Loucy (cell line): ENCODE results near the gene SMIM17.

Source experiments
- H2AFZ ChIP-seq: fragments of 200-600 bp; sonication (generic); 2 replicates; pipeline ENCODE4 v1.6.0; 2016; ENCODE audit warnings: antibody characterized with exemption, mild to moderate bottlenecking, low read length, moderate library complexity
- H3F3A ChIP-seq: fragments of 200-600 bp; 2 replicates; pipeline ENCODE4 v1.6.0; 2016; ENCODE audit warnings: antibody characterized with exemption, low read depth, mild to moderate bottlenecking
- H3K27me3 ChIP-seq: fragments of 200-600 bp; sonication (generic); 2 replicates; pipeline ENCODE4 v1.6.1; 2014; ENCODE audit warnings: low read length, mild to moderate bottlenecking; ENCODE audit not compliant: insufficient read depth, poor library complexity, severe bottlenecking
- H3K36me3 ChIP-seq: fragments of 200-600 bp; sonication (generic); 2 replicates; pipeline ENCODE4 v1.6.1; 2016; ENCODE audit warnings: low read length; ENCODE audit not compliant: insufficient read depth
- H3K4me1 ChIP-seq: fragments of 200-600 bp; sonication (generic); 2 replicates; pipeline ENCODE4 v1.5.1; 2014; ENCODE audit warnings: low read length, mild to moderate bottlenecking; ENCODE audit not compliant: insufficient read depth, poor library complexity, severe bottlenecking
- H3K4me2 ChIP-seq: fragments of 200-600 bp; sonication (generic); 2 replicates; pipeline ENCODE4 v1.6.0; 2014; ENCODE audit warnings: antibody characterized with exemption, low read length, low read depth, mild to moderate bottlenecking; ENCODE audit not compliant: poor library complexity, severe bottlenecking
- H3K4me3 ChIP-seq: fragments of 200-600 bp; sonication (generic); 2 replicates; pipeline ENCODE4 v1.5.1; 2014; ENCODE audit warnings: low read length, mild to moderate bottlenecking, mixed read lengths; ENCODE audit not compliant: poor library complexity, severe bottlenecking
- H3K79me2 ChIP-seq: fragments of 200-600 bp; sonication (generic); 2 replicates; pipeline ENCODE4 v1.6.1; 2014; ENCODE audit warnings: low read length; ENCODE audit not compliant: insufficient read depth
- H3K9ac ChIP-seq: fragments of 200-600 bp; sonication (generic); 2 replicates; pipeline ENCODE4 v1.6.0; 2014; ENCODE audit warnings: mild to moderate bottlenecking, low read depth, low read length, moderate library complexity; ENCODE audit not compliant: poor library complexity, severe bottlenecking
- H3K9me2 ChIP-seq: fragments of 200-600 bp; sonication (generic); replicated peaks from 2 replicates; pipeline ENCODE4 v1.6.1; 2016; ENCODE audit warnings: low read depth, low read length, mixed read lengths
- H3K9me3 ChIP-seq: fragments of 200-600 bp; sonication (generic); 2 replicates; pipeline ENCODE4 v1.6.1; 2014; ENCODE audit warnings: mild to moderate bottlenecking, antibody characterized with exemption, low read length, low read depth; ENCODE audit not compliant: insufficient read depth
- H4K20me1 ChIP-seq: fragments of 200-600 bp; sonication (generic); 2 replicates; pipeline ENCODE4 v1.6.0; 2014; ENCODE audit warnings: antibody characterized with exemption, low read length, mild to moderate bottlenecking; ENCODE audit not compliant: insufficient read depth, poor library complexity, severe bottlenecking
- CTCF ChIP-seq: fragments of 200-600 bp; sonication (generic); conservative IDR thresholded peaks from 2 replicates; pipeline ENCODE4 v1.5.1; 2014; ENCODE audit warnings: mild to moderate bottlenecking, antibody characterized with exemption, low read length
- EZH2phosphoT487 ChIP-seq: fragments of 200-600 bp; IDR thresholded peaks from 2 replicates; pipeline ENCODE4 v1.6.1; 2018; ENCODE audit warnings: antibody characterized with exemption, mild to moderate bottlenecking, moderate library complexity, borderline replicate concordance

The SMIM17 gene

DNA sequence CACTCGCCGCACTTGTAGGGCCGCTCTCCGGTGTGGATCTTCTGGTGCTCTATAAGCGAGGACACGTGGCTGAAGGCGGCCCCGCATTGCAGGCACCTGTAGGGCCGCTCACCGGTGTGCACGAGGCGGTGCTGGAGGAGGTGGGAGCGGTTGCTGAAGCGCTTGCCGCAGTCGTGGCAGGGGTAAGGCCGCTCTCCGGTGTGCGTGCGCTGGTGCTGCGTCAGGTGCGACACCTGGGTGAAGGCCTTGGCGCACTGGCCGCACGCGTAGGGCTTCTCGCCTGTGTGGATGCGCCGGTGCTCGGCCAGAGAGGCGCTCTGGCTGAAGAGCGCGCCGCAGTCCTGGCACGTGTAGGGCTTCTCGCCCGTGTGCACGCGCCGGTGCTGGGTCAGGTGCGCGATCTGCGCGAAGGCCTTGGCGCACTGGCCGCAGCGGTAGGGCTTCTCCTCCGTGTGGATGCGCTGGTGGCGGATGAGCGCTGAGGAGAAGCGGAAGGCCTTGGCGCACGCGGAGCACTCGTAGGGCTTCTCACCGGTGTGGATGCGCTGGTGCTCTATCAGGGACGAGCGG, 21.1 kb downstream of the SMIM17 start:
- Histone ChIP-seq H3K27me3 (no peaks in the 10 kb centered on the region), H2AFZ (no peak overlapping the region), H3F3A (no peaks in the 10 kb centered on the region), H4K20me1 (no peaks in the 10 kb centered on the region), H3K79me2 (no peaks in the 10 kb centered on the region), H3K36me3 (no peaks in the 10 kb centered on the region), H3K4me2 (no peak overlapping the region), H3K9ac (no peak overlapping the region), H3K9me2 (no peaks in the 10 kb centered on the region), H3K4me1 (no peaks in the 10 kb centered on the region), H3K4me3 (no peak overlapping the region), H3K9me3 (peaks cover 8% of the 10 kb centered on the region; the same call in 1 of the 2 replicates)
- TF ChIP-seq CTCF (no peak), EZH2phosphoT487 (no peak)

DNA sequence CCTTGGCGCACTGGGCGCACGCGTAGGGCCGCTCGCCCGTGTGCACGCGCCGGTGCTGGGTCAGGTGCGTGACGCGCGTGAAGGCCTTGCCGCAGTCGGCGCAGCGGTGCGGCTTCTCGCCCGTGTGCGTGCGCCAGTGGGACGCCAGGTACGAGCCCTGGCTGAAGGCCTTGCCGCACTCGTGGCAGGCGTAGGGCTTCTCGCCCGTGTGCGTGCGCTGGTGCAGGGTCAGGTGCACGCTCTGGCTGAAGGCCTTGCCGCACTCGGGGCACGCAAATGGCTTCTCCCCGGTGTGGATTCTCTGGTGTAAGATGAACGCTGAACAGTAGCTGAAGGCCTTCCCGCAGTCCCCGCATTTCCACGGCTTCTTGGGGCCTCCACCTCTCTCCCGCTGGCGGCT, 21.6 kb downstream of the SMIM17 start:
- TF ChIP-seq CTCF (no peak), EZH2phosphoT487 (no peak)
- no peak overlapping the region for H3K4me3 ChIP-seq
- no peaks in the 10 kb centered on the region for H3K79me2 ChIP-seq
- no peaks in the 10 kb centered on the region for H4K20me1 ChIP-seq
- no peak overlapping the region for H2AFZ ChIP-seq
- no peaks in the 10 kb centered on the region for H3F3A ChIP-seq
- no peaks in the 10 kb centered on the region for H3K4me1 ChIP-seq
- no peaks in the 10 kb centered on the region for H3K27me3 ChIP-seq
- peaks cover 8% of the 10 kb centered on the region; the same call in 1 of the 2 replicates for H3K9me3 ChIP-seq
- H3K9me2 ChIP-seq: no peaks in the 10 kb centered on the region
- H3K9ac ChIP-seq: no peak overlapping the region
- H3K36me3 ChIP-seq: no peaks in the 10 kb centered on the region
- no peak overlapping the region for H3K4me2 ChIP-seq

DNA sequence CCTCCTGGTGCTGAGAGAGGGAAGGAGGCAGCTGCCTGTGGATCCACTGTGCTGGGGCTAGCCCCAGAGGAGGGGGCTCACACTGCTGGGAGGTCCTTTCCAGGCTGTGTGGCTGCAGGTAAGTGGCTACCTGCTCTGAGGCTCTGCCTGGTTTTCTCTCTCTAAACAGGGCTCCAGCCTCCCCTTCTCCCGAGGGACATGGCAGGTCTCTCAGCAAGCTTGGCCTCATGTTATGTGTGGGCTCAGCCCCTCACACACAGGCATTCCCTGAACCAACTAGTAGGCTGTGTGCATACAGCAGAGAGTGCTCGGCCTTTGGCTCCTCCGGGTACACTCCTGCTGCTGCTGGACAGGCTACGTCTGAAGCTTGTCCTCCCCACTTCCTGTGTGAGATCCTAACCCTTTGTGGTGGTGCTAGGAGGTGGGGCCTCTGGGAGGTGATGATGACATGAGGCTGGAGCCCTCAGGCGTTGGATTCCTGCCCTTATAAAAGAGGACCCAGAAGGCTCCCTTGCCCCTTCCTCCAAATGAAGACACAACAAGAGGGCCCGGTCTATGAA, 24.4 kb downstream of the SMIM17 start:
- no peak overlapping the region for H3K4me2 ChIP-seq
- TF ChIP-seq CTCF (no peak), EZH2phosphoT487 (no peak)
- no peaks in the 10 kb centered on the region for H3K79me2 ChIP-seq
- H4K20me1 ChIP-seq: no peaks in the 10 kb centered on the region
- H3K9me2 ChIP-seq: no peaks in the 10 kb centered on the region
- H3K9ac ChIP-seq: no peak overlapping the region
- no peak overlapping the region for H3K4me3 ChIP-seq
- H3K4me1 ChIP-seq: no peaks in the 10 kb centered on the region
- H3K36me3 ChIP-seq: no peaks in the 10 kb centered on the region
- no peaks in the 10 kb centered on the region for H3K27me3 ChIP-seq
- H3F3A ChIP-seq: no peaks in the 10 kb centered on the region
- peaks cover 12% of the 10 kb centered on the region; the same call in 1 of the 2 replicates for H3K9me3 ChIP-seq
- H2AFZ ChIP-seq: no peak overlapping the region
